ENCODE measurements around the gene FAM234A.
"Not testable (repeated sequence)": the region's sequence is repeated elsewhere in the genome, so short reads cannot be mapped to it uniquely, and the experiment has no call there.

FAM234A gene

DNA sequence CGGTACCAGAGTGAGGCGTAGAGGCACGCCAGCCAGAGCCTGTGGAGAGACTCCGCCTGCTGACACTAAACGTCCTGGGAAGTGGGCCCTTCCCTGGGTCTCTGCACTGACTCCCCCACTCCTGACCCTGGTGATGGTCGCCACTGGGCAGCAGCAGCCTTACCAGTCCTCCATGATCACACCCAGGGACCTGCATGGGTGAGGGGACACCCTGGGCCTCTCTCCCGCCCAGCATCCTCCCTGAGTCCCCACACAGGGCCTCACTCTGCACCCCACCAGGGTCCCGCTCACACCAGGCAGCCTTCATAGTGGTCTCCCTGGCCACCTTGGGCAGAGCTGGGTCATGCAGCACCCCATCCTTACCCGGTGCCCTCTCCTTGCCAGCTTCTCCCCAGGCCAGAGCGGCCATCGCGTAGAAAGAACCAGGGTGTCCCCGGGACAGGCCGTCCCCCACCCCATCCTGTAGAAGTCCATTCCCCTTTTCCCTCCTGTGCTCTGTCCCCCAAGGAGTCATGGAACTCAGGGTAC, 30.4 kb downstream of the FAM234A start:
- TF ChIP-seq CTCF (conservative IDR thresholded peaks at IDR 0.05; ENCODE audit: control insufficient read depth, insufficient read depth, low read depth, low read length), result no peak
- DNase-seq (ENCODE audit: low read depth), result no peak
- no peak overlapping the region for H3K4me3 ChIP-seq (ENCODE audit: control insufficient read depth, low read depth, low read length)

DNA sequence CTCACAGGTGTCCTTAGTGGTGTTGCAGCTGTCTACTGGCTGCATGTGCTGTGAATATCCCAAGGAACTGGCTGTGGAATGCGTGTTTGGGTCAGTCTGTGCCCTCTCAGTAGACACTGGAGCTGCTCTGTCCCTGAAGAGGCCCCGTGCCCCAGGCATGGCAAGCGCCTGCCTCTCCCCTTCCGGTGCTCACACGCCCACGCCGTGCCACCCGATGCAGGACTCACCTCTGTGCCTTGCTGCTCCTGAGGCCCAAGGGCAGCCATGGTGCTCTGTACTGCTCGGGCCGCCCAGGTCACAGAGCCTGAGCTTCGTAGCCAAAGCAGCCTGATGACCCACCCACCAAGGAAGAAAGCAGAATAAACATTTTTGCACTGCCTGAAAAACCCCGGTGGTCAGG, 31.1 kb downstream of the FAM234A start:
- DNase-seq (ENCODE audit: low read depth), result no peak
- no peak for TF ChIP-seq CTCF (conservative IDR thresholded peaks at IDR 0.05; ENCODE audit: control insufficient read depth, insufficient read depth, low read depth, low read length)
- no peak overlapping the region for H3K4me3 ChIP-seq (ENCODE audit: control insufficient read depth, low read depth, low read length)

DNA sequence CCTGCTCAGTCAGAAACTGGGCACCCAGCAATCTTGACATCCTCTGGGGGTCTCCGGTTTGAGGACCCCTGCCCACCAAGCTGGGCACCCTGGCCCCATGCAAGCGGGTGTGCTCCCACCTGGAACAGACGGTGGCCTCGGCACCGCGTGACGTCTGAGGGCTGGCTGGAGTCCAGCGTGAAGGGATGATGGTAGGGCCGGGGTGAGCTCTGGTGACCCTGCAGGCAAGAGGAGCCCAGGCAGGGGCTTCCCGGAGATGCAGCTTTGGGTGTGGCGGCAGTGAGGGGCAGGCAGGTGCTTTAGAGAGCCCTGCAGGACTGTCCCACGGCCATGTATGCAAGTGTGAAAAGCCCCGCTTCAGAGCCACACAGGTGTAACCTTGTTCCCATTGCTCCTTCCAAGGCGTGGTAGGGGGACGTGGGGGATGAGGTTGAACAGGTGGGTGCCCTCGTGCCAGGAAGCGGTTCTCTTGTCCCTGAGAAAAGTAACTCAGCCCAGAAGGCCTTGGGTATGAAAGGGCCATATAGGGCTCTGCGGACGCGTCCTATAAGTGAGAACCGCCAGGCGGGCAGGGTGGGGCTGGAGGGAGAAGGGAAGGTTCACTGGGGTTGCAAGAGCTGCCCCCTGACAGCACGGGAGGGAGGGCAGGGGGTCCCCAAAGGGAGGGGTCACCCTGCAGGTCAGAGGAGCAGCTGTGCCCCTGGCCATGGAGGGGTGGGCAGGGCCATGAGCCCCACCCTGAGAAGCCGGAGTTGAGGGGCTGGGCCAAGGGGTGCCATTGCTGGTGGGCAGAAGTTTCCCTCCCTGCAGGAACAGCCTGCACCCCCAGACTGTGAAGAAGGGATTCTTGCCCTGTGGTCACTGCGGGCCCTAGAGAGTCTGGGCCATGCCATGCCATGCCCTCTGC, 31.9 kb downstream of the FAM234A start:
- no peak overlapping the region for H3K4me3 ChIP-seq (ENCODE audit: control insufficient read depth, low read depth, low read length)
- no peak for TF ChIP-seq CTCF (conservative IDR thresholded peaks at IDR 0.05; ENCODE audit: control insufficient read depth, insufficient read depth, low read depth, low read length)
- no peak for DNase-seq (ENCODE audit: low read depth)

DNA sequence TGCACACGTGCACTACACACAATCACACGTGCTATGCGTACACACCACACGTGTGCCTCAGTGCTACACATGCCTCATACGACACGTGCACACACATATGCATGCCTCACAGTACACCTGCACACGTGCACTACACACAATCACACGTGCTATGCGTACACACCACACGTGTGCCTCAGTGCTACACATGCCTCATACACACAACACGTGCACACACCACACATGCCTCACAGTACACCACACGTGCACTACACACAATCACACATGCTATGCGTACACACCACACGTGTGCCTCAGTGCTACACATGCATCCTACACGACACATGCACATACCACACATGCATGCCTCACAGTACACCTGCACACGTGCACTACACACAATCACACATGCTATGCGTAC, 32.9 kb downstream of the FAM234A start:
- H3K4me3 ChIP-seq (ENCODE audit: control insufficient read depth, low read depth, low read length); DNase-seq (ENCODE audit: low read depth): not testable (repeated sequence)

DNA sequence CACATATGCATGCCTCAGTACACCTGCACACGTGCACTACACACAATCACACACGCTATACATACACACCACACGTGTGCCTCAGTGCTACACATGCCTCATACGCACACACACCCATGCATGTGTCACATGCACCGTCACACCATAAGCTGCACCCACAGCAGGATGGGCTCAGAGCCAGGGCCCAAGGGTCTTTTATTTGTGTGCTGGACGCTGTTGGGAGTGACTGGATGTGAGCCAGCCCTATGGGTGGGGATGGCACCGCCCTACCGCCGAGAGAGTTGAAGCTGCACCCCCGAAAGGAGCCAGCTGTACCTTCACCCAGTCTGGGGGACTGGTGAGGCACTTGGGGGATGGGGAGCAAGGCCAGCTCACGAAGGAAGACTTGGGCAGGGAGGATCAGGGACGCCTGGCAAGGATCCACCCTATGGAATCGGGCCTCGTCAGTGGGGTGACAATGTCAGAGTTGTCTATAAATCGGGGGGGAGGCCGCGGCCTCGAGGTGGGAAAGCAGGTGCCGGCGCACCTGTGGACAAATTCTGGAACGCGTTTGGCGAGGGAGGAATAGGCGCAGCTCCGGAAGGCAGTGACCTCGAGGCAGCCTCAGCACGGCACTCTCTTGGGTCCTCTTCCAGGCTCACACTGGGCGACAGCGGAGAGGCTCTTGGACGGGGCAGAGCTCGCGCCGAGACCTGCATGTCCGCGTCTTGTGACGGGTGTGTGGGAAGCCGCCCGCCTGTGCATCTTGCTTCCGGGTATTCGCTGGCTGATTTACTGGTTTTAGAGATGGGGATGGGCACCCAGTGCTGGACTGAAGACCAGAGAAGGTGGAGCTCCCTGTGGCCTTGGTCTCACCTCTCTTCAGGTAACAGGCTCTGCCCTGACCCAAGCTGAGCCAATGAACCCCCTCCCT, 33.8 kb downstream of the FAM234A start:
- TF ChIP-seq CTCF (conservative IDR thresholded peaks at IDR 0.05; ENCODE audit: control insufficient read depth, insufficient read depth, low read depth, low read length), result no peak
- no peak for DNase-seq (ENCODE audit: low read depth)
- no peak overlapping the region for H3K4me3 ChIP-seq (ENCODE audit: control insufficient read depth, low read depth, low read length)

- DNase-seq (ENCODE audit: low read depth), result no peak
- no peak for TF ChIP-seq CTCF (conservative IDR thresholded peaks at IDR 0.05; ENCODE audit: control insufficient read depth, insufficient read depth, low read depth, low read length)
- H3K4me3 ChIP-seq (ENCODE audit: control insufficient read depth, low read depth, low read length), result no peak overlapping the region
Measured at GRCh38 chr16:269061-269796, 34.6 kb downstream of the FAM234A start.
